Measurements from ENCODE around the gene RNU1-1. TPM values are rescaled to one million over a fixed set of nuclear protein-coding genes. Genes with fewer than 3 reads are reported as not detected.
"Not testable (repeated sequence)": the region's sequence is repeated elsewhere in the genome, so short reads cannot be mapped to it uniquely, and the experiment has no call there.

RNU1-1 gene
- total RNA-seq, 2 donors from 2014 or later, result 2,483 to 3,611 TPM

DNA sequence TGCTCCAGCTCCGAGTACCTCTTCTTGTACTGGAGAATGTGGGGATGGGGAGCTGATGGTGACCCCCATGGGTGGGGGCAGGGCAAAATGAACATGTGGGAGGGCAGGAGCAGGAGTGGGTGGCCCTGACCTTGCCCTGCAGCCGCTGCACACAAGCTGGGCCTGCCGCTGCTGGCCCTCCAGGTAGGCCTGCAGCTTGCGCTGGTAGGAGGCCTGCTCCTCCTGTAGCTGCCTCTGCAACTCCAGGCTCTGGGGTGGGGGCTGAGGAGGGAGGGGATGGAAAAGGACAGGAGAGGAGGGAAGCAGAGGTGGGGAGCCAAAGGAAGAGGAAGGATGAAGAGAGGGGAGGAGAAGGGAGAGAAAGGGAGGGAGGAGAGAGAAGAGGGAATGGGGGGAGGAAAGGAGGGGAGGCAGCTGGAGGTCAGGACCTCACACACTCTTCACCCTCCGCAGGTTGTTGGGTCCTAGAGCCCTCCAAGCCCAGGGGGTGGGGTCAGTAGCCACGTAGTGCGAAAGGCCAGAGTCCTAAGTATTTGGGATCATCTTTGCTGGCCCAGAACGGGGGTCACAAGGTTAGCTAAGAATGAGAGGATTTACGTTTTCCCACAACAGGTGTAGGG is 22.9 kb downstream of the RNU1-1 start:
- DNase-seq, result peak; percentile 61
- H3K9ac ChIP-seq (ENCODE audit: extremely low read depth, low read length, poor library complexity, severe bottlenecking), result no peak overlapping the region
- H3K4me3 Mint-ChIP-seq, result no peak overlapping the region
- no peaks in the 10 kb centered on the region for H3K36me3 ChIP-seq (ENCODE audit: control insufficient read depth, insufficient read depth, low read length)
- peaks cover 16% of the 10 kb centered on the region for H3K36me3 Mint-ChIP-seq (ENCODE audit: low read depth)
- WGBS, 2 experiments (ENCODE audit: insufficient coverage in 1 of 2, insufficient read length in 1 of 2), result 64 to 70% methylated on average over 5 to 9 of the region's 9 CpGs
- TF ChIP-seq, protein P1, sequence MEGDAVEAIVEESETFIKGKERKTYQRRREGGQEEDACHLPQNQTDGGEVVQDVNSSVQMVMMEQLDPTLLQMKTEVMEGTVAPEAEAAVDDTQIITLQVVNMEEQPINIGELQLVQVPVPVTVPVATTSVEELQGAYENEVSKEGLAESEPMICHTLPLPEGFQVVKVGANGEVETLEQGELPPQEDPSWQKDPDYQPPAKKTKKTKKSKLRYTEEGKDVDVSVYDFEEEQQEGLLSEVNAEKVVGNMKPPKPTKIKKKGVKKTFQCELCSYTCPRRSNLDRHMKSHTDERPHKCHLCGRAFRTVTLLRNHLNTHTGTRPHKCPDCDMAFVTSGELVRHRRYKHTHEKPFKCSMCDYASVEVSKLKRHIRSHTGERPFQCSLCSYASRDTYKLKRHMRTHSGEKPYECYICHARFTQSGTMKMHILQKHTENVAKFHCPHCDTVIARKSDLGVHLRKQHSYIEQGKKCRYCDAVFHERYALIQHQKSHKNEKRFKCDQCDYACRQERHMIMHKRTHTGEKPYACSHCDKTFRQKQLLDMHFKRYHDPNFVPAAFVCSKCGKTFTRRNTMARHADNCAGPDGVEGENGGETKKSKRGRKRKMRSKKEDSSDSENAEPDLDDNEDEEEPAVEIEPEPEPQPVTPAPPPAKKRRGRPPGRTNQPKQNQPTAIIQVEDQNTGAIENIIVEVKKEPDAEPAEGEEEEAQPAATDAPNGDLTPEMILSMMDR (conservative IDR thresholded peaks at IDR 0.05), result no peak
- no peaks in the 10 kb centered on the region for H3K27me3 Mint-ChIP-seq (ENCODE audit: insufficient read depth)
- no peaks in the 10 kb centered on the region for H3K4me1 Mint-ChIP-seq
- no peaks in the 10 kb centered on the region for H3K4me1 ChIP-seq (ENCODE audit: control insufficient read depth, insufficient read depth, low read length)
- no peak overlapping the region for H3K4me3 ChIP-seq (ENCODE audit: low read length)
- H3K27ac ChIP-seq (ENCODE audit: low read depth, low read length), result no peak overlapping the region
- H3K27ac Mint-ChIP-seq, result peak overlapping the region; percentile 35
- no peaks in the 10 kb centered on the region for H3K9me3 Mint-ChIP-seq
- H3K27me3 ChIP-seq (ENCODE audit: control insufficient read depth, insufficient read depth, low read length, poor library complexity, severe bottlenecking), result no peaks in the 10 kb centered on the region
- no peaks in the 10 kb centered on the region for H3K9me3 ChIP-seq (ENCODE audit: control insufficient read depth, low read length)

DNA sequence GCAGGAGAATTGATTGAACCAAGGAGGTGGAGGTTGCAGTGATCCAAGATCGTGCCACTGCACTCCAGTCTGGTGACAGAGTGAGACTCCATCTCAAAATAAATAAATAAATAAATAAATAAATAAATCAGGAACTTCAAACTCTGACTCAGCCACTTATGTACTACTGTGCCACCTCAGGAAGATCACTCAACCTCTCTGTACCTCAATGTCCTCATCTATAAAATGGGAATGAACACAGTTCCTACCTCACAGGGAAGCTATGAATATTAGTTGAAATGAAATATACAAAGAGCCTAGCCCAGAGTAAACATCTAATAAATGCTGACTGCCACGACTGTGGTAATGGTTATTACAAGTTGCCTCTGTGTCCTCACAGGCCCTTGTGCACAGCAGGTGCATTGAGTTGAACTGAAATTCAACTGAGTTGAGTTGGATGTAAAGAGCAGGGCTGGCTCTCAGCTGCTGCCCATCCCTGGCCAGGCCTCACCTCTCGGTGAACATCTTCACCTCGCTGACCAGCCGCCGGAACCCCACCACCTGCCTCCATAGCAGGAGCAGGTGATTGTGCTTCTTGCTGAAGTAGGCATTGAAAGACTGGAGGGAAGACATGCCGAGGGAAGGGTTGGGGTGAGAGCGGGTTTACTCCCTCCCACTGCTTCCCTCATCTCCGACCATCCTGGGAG is 24.7 kb downstream of the RNU1-1 start:
- H3K27ac Mint-ChIP-seq; H3K9ac ChIP-seq (ENCODE audit: extremely low read depth, low read length, poor library complexity, severe bottlenecking); H3K4me1 ChIP-seq (ENCODE audit: control insufficient read depth, insufficient read depth, low read length); H3K27me3 Mint-ChIP-seq (ENCODE audit: insufficient read depth); H3K4me3 ChIP-seq (ENCODE audit: low read length); H3K9me3 ChIP-seq (ENCODE audit: control insufficient read depth, low read length); H3K9me3 Mint-ChIP-seq; H3K4me1 Mint-ChIP-seq; H3K27me3 ChIP-seq (ENCODE audit: control insufficient read depth, insufficient read depth, low read length, poor library complexity, severe bottlenecking); H3K27ac ChIP-seq (ENCODE audit: low read depth, low read length); H3K4me3 Mint-ChIP-seq; H3K36me3 ChIP-seq (ENCODE audit: control insufficient read depth, insufficient read depth, low read length); DNase-seq: not testable (repeated sequence)
- H3K36me3 Mint-ChIP-seq (ENCODE audit: low read depth), result peaks cover 24% of the 10 kb centered on the region
- WGBS, 2 experiments (ENCODE audit: insufficient coverage in 1 of 2, insufficient read length in 1 of 2), result 93 to 97% methylated on average over 6 to 9 of the region's 9 CpGs

DNA sequence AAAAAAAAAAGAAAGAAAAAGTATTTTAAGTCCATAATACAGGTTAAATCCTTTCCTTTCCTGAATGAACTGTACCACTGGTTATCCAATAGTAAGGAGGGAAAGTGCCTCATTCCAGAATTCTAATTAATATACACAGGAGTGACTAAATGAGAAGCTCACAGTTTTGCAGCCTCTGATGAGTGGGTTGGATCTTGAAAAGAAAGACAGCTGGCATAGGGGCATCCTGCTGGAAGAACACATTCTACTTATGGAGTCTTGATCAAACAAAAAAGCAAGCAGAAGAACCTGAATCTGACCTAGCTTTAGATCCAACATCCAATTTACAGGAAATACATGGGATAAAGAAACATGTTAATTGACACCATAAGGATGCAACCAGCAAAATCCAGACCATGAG is 27.1 kb downstream of the RNU1-1 start:
- not testable (repeated sequence) for H3K27me3 Mint-ChIP-seq (ENCODE audit: insufficient read depth); H3K4me1 Mint-ChIP-seq

DNA sequence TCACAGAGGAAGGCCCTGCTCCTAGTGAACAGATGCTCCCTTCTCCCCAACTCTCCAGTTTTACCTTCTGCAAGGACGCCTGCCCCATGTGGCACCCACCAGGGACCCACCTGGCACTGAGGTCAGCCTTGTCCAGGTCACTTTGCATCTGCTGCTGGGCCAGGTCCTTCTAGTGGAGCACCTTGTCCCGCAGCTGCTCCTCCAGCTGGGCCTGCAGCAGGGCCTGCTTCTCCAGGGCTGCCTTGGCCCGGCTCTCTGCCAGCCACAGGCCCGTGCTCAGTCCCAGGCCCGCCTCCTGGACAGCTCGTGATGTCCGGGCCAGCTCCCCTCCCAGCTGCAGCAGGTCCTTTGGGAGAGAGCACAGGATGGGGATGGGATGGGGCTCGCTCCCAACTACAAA is 27.8 kb downstream of the RNU1-1 start:
- H3K4me3 Mint-ChIP-seq; H3K9me3 Mint-ChIP-seq; H3K27me3 ChIP-seq (ENCODE audit: control insufficient read depth, insufficient read depth, low read length, poor library complexity, severe bottlenecking); H3K27ac Mint-ChIP-seq; H3K4me3 ChIP-seq (ENCODE audit: low read length); H3K4me1 Mint-ChIP-seq; H3K9ac ChIP-seq (ENCODE audit: extremely low read depth, low read length, poor library complexity, severe bottlenecking); H3K27me3 Mint-ChIP-seq (ENCODE audit: insufficient read depth); DNase-seq; H3K27ac ChIP-seq (ENCODE audit: low read depth, low read length); H3K9me3 ChIP-seq (ENCODE audit: control insufficient read depth, low read length); H3K4me1 ChIP-seq (ENCODE audit: control insufficient read depth, insufficient read depth, low read length); H3K36me3 ChIP-seq (ENCODE audit: control insufficient read depth, insufficient read depth, low read length): not testable (repeated sequence)
- H3K36me3 Mint-ChIP-seq (ENCODE audit: low read depth), result peaks cover 43% of the 10 kb centered on the region
- WGBS, 2 experiments (ENCODE audit: insufficient coverage in 1 of 2, insufficient read length in 1 of 2), result 94 to 96% methylated on average over 8 of the region's 8 CpGs

More for the DNA sequence above, 27.1 kb downstream of the RNU1-1 start:
- H3K36me3 Mint-ChIP-seq (ENCODE audit: low read depth), result peaks cover 38% of the 10 kb centered on the region
- DNase-seq; H3K27me3 ChIP-seq (ENCODE audit: control insufficient read depth, insufficient read depth, low read length, poor library complexity, severe bottlenecking); H3K4me1 ChIP-seq (ENCODE audit: control insufficient read depth, insufficient read depth, low read length); H3K9me3 ChIP-seq (ENCODE audit: control insufficient read depth, low read length); H3K9me3 Mint-ChIP-seq; H3K27ac ChIP-seq (ENCODE audit: low read depth, low read length); H3K4me3 ChIP-seq (ENCODE audit: low read length); H3K9ac ChIP-seq (ENCODE audit: extremely low read depth, low read length, poor library complexity, severe bottlenecking); H3K27ac Mint-ChIP-seq; H3K4me3 Mint-ChIP-seq; H3K36me3 ChIP-seq (ENCODE audit: control insufficient read depth, insufficient read depth, low read length): not testable (repeated sequence)

Measured in endodermal cell (in vitro differentiated cells).